ENCODE results near the gene GABRB1.

- TF ChIP-seq, protein P1, sequence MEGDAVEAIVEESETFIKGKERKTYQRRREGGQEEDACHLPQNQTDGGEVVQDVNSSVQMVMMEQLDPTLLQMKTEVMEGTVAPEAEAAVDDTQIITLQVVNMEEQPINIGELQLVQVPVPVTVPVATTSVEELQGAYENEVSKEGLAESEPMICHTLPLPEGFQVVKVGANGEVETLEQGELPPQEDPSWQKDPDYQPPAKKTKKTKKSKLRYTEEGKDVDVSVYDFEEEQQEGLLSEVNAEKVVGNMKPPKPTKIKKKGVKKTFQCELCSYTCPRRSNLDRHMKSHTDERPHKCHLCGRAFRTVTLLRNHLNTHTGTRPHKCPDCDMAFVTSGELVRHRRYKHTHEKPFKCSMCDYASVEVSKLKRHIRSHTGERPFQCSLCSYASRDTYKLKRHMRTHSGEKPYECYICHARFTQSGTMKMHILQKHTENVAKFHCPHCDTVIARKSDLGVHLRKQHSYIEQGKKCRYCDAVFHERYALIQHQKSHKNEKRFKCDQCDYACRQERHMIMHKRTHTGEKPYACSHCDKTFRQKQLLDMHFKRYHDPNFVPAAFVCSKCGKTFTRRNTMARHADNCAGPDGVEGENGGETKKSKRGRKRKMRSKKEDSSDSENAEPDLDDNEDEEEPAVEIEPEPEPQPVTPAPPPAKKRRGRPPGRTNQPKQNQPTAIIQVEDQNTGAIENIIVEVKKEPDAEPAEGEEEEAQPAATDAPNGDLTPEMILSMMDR (IDR thresholded peaks at IDR 0.05; ENCODE audit: low read depth, low read length): no peak
- TF ChIP-seq EZH2phosphoT487 (IDR thresholded peaks at IDR 0.05; ENCODE audit: low read depth): no peak
Measured at GRCh38 chr4:47270201-47270888, 239.0 kb downstream of the GABRB1 start.
